Neural cell (in vitro differentiated cells): ENCODE data around the gene CKMT2.

Experiments used
- EP300 ChIP-seq: fragments of 450-650 bp; conservative IDR thresholded peaks from 2 replicates; pipeline ENCODE4 v1.6.1; 2014; ENCODE audit warnings: antibody characterized with exemption, mild to moderate bottlenecking, moderate library complexity; ENCODE audit not compliant: poor library complexity, severe bottlenecking
- EZH2 ChIP-seq: fragments of 200-600, 300-800 bp; shearing (Covaris generic), sonication (generic); IDR thresholded peaks from 2 replicates; pipeline ENCODE4 v1.6.1; 2014; ENCODE audit warnings: antibody characterized with exemption, low read length, borderline replicate concordance, mild to moderate bottlenecking; ENCODE audit not compliant: insufficient read depth, poor library complexity, severe bottlenecking
- MXI1 ChIP-seq: fragments of 450-650 bp; conservative IDR thresholded peaks from 2 replicates; pipeline ENCODE4 v1.6.1; 2014; ENCODE audit warnings: antibody characterized with exemption, mild to moderate bottlenecking; ENCODE audit not compliant: poor library complexity, severe bottlenecking
- POLR2AphosphoS5 ChIP-seq: IDR thresholded peaks from 2 replicates; pipeline ENCODE4 v1.6.1; 2012
- RAD21 ChIP-seq: fragments of 450-650 bp; conservative IDR thresholded peaks from 2 replicates; pipeline ENCODE4 v1.6.1; 2014; ENCODE audit warnings: antibody characterized with exemption, mild to moderate bottlenecking, moderate library complexity
- SMC3 ChIP-seq: fragments of 450-650 bp; conservative IDR thresholded peaks from 2 replicates; pipeline ENCODE4 v1.6.1; 2014; ENCODE audit warnings: antibody characterized with exemption, mild to moderate bottlenecking, moderate library complexity; ENCODE audit not compliant: poor library complexity
- TAF1 ChIP-seq: IDR thresholded peaks from 2 replicates; pipeline ENCODE4 v1.6.1; 2012; ENCODE audit warnings: low read depth
- TF ChIP-seq, protein P1 (sequence below): fragments of 450-650 bp; IDR thresholded peaks from 2 replicates; pipeline ENCODE4 v1.5.1; 2014; ENCODE audit warnings: antibody characterized with exemption, mild to moderate bottlenecking, moderate library complexity; ENCODE audit not compliant: poor library complexity, severe bottlenecking
- TF ChIP-seq, protein P2 (sequence below): IDR thresholded peaks from 2 replicates; pipeline ENCODE4 v1.6.1; 2012; ENCODE audit warnings: borderline replicate concordance

DNA sequence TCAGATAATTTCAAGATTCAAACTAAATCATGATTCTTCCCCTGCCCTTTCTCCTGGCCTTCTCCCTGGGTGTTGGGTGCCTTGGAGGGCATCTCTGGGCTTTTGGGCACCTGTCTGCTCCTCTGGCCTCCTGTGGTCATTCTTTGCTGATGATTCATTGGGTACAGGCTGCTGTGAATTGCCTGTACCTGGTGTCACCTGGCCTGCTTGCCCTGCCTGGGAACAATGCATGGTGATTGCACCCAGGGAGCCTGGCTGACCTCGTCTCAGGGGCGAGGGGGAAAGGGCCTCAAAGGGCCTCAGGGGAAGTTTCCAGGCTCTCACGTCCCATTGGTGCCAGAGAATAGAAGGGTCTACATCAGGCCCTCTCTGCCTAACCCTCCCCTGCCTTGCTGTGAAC lies 20.1 kb upstream of the CKMT2 start:
- TF ChIP-seq POLR2AphosphoS5 (no peak), MXI1 (no peak), EZH2 (no peak), EP300 (no peak), TAF1 (no peak), SMC3 (no peak), RAD21 (no peak)
- TF ChIP-seq, protein P1, sequence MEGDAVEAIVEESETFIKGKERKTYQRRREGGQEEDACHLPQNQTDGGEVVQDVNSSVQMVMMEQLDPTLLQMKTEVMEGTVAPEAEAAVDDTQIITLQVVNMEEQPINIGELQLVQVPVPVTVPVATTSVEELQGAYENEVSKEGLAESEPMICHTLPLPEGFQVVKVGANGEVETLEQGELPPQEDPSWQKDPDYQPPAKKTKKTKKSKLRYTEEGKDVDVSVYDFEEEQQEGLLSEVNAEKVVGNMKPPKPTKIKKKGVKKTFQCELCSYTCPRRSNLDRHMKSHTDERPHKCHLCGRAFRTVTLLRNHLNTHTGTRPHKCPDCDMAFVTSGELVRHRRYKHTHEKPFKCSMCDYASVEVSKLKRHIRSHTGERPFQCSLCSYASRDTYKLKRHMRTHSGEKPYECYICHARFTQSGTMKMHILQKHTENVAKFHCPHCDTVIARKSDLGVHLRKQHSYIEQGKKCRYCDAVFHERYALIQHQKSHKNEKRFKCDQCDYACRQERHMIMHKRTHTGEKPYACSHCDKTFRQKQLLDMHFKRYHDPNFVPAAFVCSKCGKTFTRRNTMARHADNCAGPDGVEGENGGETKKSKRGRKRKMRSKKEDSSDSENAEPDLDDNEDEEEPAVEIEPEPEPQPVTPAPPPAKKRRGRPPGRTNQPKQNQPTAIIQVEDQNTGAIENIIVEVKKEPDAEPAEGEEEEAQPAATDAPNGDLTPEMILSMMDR = no peak
- TF ChIP-seq, protein P2, sequence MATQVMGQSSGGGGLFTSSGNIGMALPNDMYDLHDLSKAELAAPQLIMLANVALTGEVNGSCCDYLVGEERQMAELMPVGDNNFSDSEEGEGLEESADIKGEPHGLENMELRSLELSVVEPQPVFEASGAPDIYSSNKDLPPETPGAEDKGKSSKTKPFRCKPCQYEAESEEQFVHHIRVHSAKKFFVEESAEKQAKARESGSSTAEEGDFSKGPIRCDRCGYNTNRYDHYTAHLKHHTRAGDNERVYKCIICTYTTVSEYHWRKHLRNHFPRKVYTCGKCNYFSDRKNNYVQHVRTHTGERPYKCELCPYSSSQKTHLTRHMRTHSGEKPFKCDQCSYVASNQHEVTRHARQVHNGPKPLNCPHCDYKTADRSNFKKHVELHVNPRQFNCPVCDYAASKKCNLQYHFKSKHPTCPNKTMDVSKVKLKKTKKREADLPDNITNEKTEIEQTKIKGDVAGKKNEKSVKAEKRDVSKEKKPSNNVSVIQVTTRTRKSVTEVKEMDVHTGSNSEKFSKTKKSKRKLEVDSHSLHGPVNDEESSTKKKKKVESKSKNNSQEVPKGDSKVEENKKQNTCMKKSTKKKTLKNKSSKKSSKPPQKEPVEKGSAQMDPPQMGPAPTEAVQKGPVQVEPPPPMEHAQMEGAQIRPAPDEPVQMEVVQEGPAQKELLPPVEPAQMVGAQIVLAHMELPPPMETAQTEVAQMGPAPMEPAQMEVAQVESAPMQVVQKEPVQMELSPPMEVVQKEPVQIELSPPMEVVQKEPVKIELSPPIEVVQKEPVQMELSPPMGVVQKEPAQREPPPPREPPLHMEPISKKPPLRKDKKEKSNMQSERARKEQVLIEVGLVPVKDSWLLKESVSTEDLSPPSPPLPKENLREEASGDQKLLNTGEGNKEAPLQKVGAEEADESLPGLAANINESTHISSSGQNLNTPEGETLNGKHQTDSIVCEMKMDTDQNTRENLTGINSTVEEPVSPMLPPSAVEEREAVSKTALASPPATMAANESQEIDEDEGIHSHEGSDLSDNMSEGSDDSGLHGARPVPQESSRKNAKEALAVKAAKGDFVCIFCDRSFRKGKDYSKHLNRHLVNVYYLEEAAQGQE = no peak
